ENCODE results near the gene ARID1B.

Gene ARID1B

GRCh38 chr6:156877126-156877863 is 100.1 kb downstream of the ARID1B start:
- H4K20me1 ChIP-seq (ENCODE audit: insufficient read depth, low read length): no peaks in the 10 kb centered on the region
- no peak overlapping the region for H3K9ac ChIP-seq (ENCODE audit: low read length)
- no peak overlapping the region for H3K4me3 ChIP-seq (ENCODE audit: low read length)
- DNase-seq: no peak
- TF ChIP-seq CTCF (IDR thresholded peaks at IDR 0.05; ENCODE audit: low read length): no peak
- TF ChIP-seq EZH2 (optimal IDR thresholded peaks at IDR 0.05; ENCODE audit: low read depth, low read length): no peak
- no peak for TF ChIP-seq EZH2phosphoT487 (IDR thresholded peaks at IDR 0.05; ENCODE audit: low read length)
- no peak overlapping the region for H3K4me2 ChIP-seq (ENCODE audit: low read depth, low read length)
- H3K27ac ChIP-seq (ENCODE audit: low read length): no peak overlapping the region
- no peaks in the 10 kb centered on the region for H3K9me2 ChIP-seq (replicated peaks; ENCODE audit: insufficient read depth, low read length)
- peaks cover 99% of the 10 kb centered on the region for H3K79me2 ChIP-seq (ENCODE audit: low read length)
- peaks cover 11% of the 10 kb centered on the region for H3K4me1 ChIP-seq (ENCODE audit: low read length)
- H3K27me3 ChIP-seq (replicated peaks; ENCODE audit: insufficient read depth, low read length): no peaks in the 10 kb centered on the region
- no peaks in the 10 kb centered on the region for H3F3A ChIP-seq (ENCODE audit: insufficient read depth, low read length)
- no peaks in the 10 kb centered on the region for H3K9me3 ChIP-seq (replicated peaks; ENCODE audit: insufficient read depth, low read length)
- H2AFZ ChIP-seq (ENCODE audit: low read length): no peak overlapping the region
- no peaks in the 10 kb centered on the region for H3K36me3 ChIP-seq (replicated peaks; ENCODE audit: insufficient read depth, low read length)

GRCh38 chr6:156878681-156879080 is 101.5 kb downstream of the ARID1B start:
- Histone ChIP-seq H3K4me2 (ENCODE audit: low read depth, low read length) (no peak overlapping the region), H4K20me1 (ENCODE audit: insufficient read depth, low read length) (no peaks in the 10 kb centered on the region), H3K4me3 (ENCODE audit: low read length) (no peak overlapping the region)

GRCh38 chr6:156879186-156879585 is 102.0 kb downstream of the ARID1B start:
- H2AFZ ChIP-seq (ENCODE audit: low read length): no peak overlapping the region
- peaks cover 89% of the 10 kb centered on the region for H3K79me2 ChIP-seq (ENCODE audit: low read length)
- H3K27ac ChIP-seq (ENCODE audit: low read length): no peak overlapping the region
- peaks cover 18% of the 10 kb centered on the region for H3K4me1 ChIP-seq (ENCODE audit: low read length)
- no peaks in the 10 kb centered on the region for H3K27me3 ChIP-seq (replicated peaks; ENCODE audit: insufficient read depth, low read length)
- H3K4me3 ChIP-seq (ENCODE audit: low read length): no peak overlapping the region
- no peak for TF ChIP-seq EZH2 (optimal IDR thresholded peaks at IDR 0.05; ENCODE audit: low read depth, low read length)
- TF ChIP-seq CTCF (IDR thresholded peaks at IDR 0.05; ENCODE audit: low read length): no peak
- TF ChIP-seq EZH2phosphoT487 (IDR thresholded peaks at IDR 0.05; ENCODE audit: low read length): no peak
- no peak for DNase-seq
- peaks cover 14% of the 10 kb centered on the region for H3F3A ChIP-seq (ENCODE audit: insufficient read depth, low read length)
- no peaks in the 10 kb centered on the region for H3K9me2 ChIP-seq (replicated peaks; ENCODE audit: insufficient read depth, low read length)
- no peak overlapping the region for H3K4me2 ChIP-seq (ENCODE audit: low read depth, low read length)
- H4K20me1 ChIP-seq (ENCODE audit: insufficient read depth, low read length): no peaks in the 10 kb centered on the region
- no peaks in the 10 kb centered on the region for H3K9me3 ChIP-seq (replicated peaks; ENCODE audit: insufficient read depth, low read length)
- no peaks in the 10 kb centered on the region for H3K36me3 ChIP-seq (replicated peaks; ENCODE audit: insufficient read depth, low read length)
- no peak overlapping the region for H3K9ac ChIP-seq (ENCODE audit: low read length)

More at GRCh38 chr6:156878681-156879080, 101.5 kb downstream of the ARID1B start:
- Histone ChIP-seq H2AFZ (ENCODE audit: low read length) (no peak overlapping the region), H3F3A (ENCODE audit: insufficient read depth, low read length) (peaks cover 9% of the 10 kb centered on the region), H3K9me2 (replicated peaks; ENCODE audit: insufficient read depth, low read length) (no peaks in the 10 kb centered on the region), H3K27ac (ENCODE audit: low read length) (no peak overlapping the region), H3K9me3 (replicated peaks; ENCODE audit: insufficient read depth, low read length) (no peaks in the 10 kb centered on the region), H3K9ac (ENCODE audit: low read length) (no peak overlapping the region), H3K36me3 (replicated peaks; ENCODE audit: insufficient read depth, low read length) (no peaks in the 10 kb centered on the region), H3K4me1 (ENCODE audit: low read length) (peaks cover 18% of the 10 kb centered on the region), H3K27me3 (replicated peaks; ENCODE audit: insufficient read depth, low read length) (no peaks in the 10 kb centered on the region), H3K79me2 (ENCODE audit: low read length) (peaks cover 93% of the 10 kb centered on the region)
- DNase-seq: no peak
- no peak for TF ChIP-seq EZH2 (optimal IDR thresholded peaks at IDR 0.05; ENCODE audit: low read depth, low read length)
- no peak for TF ChIP-seq CTCF (IDR thresholded peaks at IDR 0.05; ENCODE audit: low read length)
- TF ChIP-seq EZH2phosphoT487 (IDR thresholded peaks at IDR 0.05; ENCODE audit: low read length): no peak

All from MM.1S (cell line).